Lower lobe of right lung (tissue), 2 donors: ENCODE measurements around the gene PPP1R13B. TPM values are rescaled to one million over a fixed set of nuclear protein-coding genes. Genes with fewer than 3 reads are reported as not detected.
A peak's percentile ranks its signal among the peaks of the same experiment; 100 is the strongest.

Source experiments
- ATAC-seq, 2 donors: fragments of 200-7000 bp; cut with Tn5 transposase; one replicate each; pipeline ENCODE4 v1.9.1; 2020 to 2022; ENCODE audit warnings: mild to moderate bottlenecking in 2 of 2, moderate library complexity in 2 of 2
- DNase-seq: peaks from one replicate; pipeline ENCODE4 v3.0.0-alpha.2; 2020
- H3K27ac ChIP-seq: fragments of 200-600 bp; one replicate; pipeline ENCODE4 v1.8.0; 2022
- H3K27me3 ChIP-seq: fragments of 200-600 bp; one replicate; pipeline ENCODE4 v1.8.0; 2022; ENCODE audit warnings: low read depth
- H3K36me3 ChIP-seq: fragments of 200-600 bp; one replicate; pipeline ENCODE4 v1.8.0; 2022; ENCODE audit warnings: mild to moderate bottlenecking
- H3K4me1 ChIP-seq: fragments of 200-600 bp; one replicate; pipeline ENCODE4 v1.8.0; 2022
- H3K4me3 ChIP-seq: fragments of 200-600 bp; one replicate; pipeline ENCODE4 v1.8.0; 2022; ENCODE audit warnings: mild to moderate bottlenecking
- H3K9me3 ChIP-seq: fragments of 200-600 bp; one replicate; pipeline ENCODE4 v1.8.0; 2022
- intact Hi-C: fragments of 100-400 bp; cut with DNase I; formaldehyde crosslinking; loops from one replicate; pipeline ENCODE4 v1.11.0; 2022
- total RNA-seq: library from RNA; stranded (reverse); fragmentation: NEBNext Ultra II Directional; extraction: Animal tissue kit (Norgen Biotek cat#: 25700); gene quantifications from one replicate; pipeline ENCODE4 v1.2.1, GENCODE V29; 2021
- TF ChIP-seq, protein P1 (sequence below): fragments of 200-600 bp; IDR thresholded peaks from one replicate; pipeline ENCODE4 v1.8.0; 2022; ENCODE audit warnings: antibody characterized with exemption, mild to moderate bottlenecking
- donor health status: DM: no; HTN: yes; CAD: no; lungs with severe emphysema.

The PPP1R13B gene
- total RNA-seq, 1 donor from 2014 or later, result 60.6 TPM

DNA sequence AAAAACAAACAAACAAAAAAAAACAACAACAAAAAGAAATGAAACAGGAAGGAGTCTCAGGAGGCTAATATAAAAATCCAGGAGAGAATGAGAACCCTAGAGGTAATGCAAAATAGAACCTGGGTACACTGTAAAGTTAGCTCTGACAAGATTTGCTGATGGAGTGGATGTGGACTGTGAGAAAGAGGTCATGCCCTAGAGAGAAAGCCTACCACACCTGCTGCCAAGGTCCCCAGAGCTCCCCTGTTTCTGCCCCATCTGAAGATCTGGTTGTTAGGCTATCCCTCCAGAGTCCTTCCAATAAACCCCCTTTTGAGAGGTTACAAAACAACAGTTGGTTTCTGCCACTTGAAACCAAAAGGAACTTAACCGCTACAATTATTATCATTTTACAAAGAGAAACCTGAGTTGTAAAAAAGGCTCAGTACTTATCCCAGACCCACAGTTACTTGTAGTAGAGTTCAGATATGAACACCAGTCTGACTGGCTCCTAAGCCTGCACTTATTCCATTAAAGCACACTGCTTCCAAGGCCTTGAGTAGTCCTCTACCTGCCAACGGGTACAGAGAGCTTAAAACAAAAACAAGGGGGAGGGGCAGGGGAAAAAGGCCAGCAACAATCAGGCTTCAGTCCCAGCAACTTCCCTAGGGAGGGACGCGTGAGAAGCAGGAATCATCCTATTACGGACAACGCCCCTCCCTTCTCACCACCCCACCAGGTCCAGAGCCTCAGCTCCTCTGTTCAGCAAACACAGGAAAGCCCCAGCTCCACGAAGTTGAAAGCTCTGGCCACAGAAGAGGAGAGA, 27.7 kb downstream of the PPP1R13B start:
- H3K27ac ChIP-seq, result peak overlapping the region; percentile 46
- H3K27me3 ChIP-seq, result no peaks in the 10 kb centered on the region
- peaks cover 59% of the 10 kb centered on the region for H3K4me1 ChIP-seq
- no peaks in the 10 kb centered on the region for H3K9me3 ChIP-seq
- TF ChIP-seq, protein P1, sequence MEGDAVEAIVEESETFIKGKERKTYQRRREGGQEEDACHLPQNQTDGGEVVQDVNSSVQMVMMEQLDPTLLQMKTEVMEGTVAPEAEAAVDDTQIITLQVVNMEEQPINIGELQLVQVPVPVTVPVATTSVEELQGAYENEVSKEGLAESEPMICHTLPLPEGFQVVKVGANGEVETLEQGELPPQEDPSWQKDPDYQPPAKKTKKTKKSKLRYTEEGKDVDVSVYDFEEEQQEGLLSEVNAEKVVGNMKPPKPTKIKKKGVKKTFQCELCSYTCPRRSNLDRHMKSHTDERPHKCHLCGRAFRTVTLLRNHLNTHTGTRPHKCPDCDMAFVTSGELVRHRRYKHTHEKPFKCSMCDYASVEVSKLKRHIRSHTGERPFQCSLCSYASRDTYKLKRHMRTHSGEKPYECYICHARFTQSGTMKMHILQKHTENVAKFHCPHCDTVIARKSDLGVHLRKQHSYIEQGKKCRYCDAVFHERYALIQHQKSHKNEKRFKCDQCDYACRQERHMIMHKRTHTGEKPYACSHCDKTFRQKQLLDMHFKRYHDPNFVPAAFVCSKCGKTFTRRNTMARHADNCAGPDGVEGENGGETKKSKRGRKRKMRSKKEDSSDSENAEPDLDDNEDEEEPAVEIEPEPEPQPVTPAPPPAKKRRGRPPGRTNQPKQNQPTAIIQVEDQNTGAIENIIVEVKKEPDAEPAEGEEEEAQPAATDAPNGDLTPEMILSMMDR, result no peak
- ATAC-seq (peak; percentile 95), DNase-seq (peak; percentile 52)
- H3K4me3 ChIP-seq, result peak overlapping the region; percentile 27
- intact Hi-C loops, result no loop called here
- no peaks in the 10 kb centered on the region for H3K36me3 ChIP-seq

DNA sequence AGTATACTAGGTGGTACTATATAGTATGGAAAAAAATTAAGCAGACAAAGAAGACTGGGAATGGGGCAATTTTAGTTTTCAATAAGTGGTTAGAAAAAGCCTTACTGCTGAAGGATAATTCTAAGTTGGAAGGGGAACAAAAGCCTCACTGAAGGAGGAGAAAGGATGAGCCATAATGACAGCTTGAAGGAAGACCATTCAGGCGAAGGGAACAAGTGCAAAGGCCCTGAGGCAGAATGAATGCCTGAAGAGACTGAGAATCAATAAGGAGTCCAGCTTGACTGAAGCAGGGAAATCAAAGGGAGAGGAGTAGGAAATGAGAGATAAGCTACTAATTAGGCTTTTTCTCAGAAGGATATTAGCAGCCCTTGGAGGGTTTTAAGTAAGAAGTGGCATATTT, 28.5 kb downstream of the PPP1R13B start:
- peak overlapping the region; percentile 46 for H3K27ac ChIP-seq
- intact Hi-C loops, result no loop called here
- H3K36me3 ChIP-seq, result no peaks in the 10 kb centered on the region
- ATAC-seq (no peak), DNase-seq (no peak)
- TF ChIP-seq, protein P1, result no peak
- H3K27me3 ChIP-seq, result no peaks in the 10 kb centered on the region
- no peaks in the 10 kb centered on the region for H3K9me3 ChIP-seq
- H3K4me3 ChIP-seq, result no peak overlapping the region
- peaks cover 56% of the 10 kb centered on the region for H3K4me1 ChIP-seq

DNA sequence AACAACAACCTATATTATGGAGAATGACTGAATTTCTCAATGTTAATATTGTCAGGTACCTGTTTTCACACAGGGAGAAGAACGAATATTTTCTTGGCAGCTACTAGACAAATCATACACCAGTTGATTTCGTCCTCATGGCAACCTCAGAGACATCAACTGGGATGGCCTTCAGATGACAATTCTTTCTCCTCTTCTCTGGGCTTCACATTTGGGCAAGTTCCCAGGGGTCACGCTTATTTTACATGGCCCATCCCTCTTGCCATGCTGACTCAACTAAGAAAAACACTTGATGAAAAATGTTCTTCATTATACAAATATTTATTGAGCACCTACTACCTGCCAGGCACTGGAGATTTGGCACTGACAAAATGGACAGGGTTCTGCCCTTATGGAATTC, 29.0 kb downstream of the PPP1R13B start:
- Histone ChIP-seq H3K4me3 (no peak overlapping the region), H3K27ac (no peak overlapping the region), H3K9me3 (no peaks in the 10 kb centered on the region), H3K4me1 (peaks cover 56% of the 10 kb centered on the region), H3K36me3 (no peaks in the 10 kb centered on the region), H3K27me3 (no peaks in the 10 kb centered on the region)
- TF ChIP-seq, protein P1, result no peak
- peak in 1 of 2 donors; percentile 33 for ATAC-seq
- intact Hi-C loops, result no loop called here
- DNase-seq, result no peak

GRCh38 chr14:103817595-103817994, 29.8 kb downstream of the PPP1R13B start:
- DNase-seq, result no peak
- H3K36me3 ChIP-seq, result no peaks in the 10 kb centered on the region
- H3K4me1 ChIP-seq, result peaks cover 56% of the 10 kb centered on the region
- TF ChIP-seq, protein P1, result no peak
- no peak overlapping the region for H3K27ac ChIP-seq
- H3K9me3 ChIP-seq, result no peaks in the 10 kb centered on the region
- H3K27me3 ChIP-seq, result no peaks in the 10 kb centered on the region
- ATAC-seq, result no peak
- no peak overlapping the region for H3K4me3 ChIP-seq
- intact Hi-C loops, result no loop called here

DNA sequence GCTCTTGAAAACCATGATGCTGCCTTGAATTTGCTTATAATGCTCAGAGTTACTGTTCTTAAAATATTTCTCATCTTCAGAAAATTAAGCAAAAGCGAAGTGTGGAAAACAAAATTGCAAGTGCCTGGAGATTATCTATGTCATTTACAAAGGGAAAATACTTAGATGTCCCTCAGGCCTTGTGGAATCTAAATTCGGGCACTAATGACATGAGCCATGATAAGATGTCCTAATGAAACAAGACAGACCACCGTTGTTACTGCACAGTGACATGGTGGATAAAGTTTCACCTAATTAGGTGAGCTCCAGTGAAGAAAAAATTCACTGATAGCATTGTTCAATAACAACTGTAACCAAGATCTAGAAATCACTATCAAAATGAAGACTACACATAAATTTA, 30.4 kb downstream of the PPP1R13B start:
- Histone ChIP-seq H3K9me3 (no peaks in the 10 kb centered on the region), H3K4me3 (no peak overlapping the region), H3K27ac (no peak overlapping the region), H3K4me1 (peaks cover 55% of the 10 kb centered on the region), H3K36me3 (no peaks in the 10 kb centered on the region), H3K27me3 (no peaks in the 10 kb centered on the region)
- no peak for ATAC-seq
- no peak for DNase-seq
- intact Hi-C loops, result no loop called here
- TF ChIP-seq, protein P1, result no peak
